Spleen (tissue), 11 donors: ENCODE data around the gene ATP10A. TPM values are rescaled to one million over a fixed set of nuclear protein-coding genes. Genes with fewer than 3 reads are reported as not detected.
"Not testable (repeated sequence)": the region's sequence is repeated elsewhere in the genome, so short reads cannot be mapped to it uniquely, and the experiment has no call there.

Experiments
- DNase-seq: peaks from one replicate; pipeline ENCODE4 v3.0.0-alpha.2; 2020
- H3K27ac ChIP-seq, 8 donors: fragments of 200-600 bp; sonication (generic) in 7 of 8; 1 replicate in 4 of 8; 2 replicates in 4 of 8; pipeline versions ENCODE4 v1.5.0 to v1.8.0; 2016 to 2021; ENCODE audit warnings: inconsistent platforms in 4 of 8, mild to moderate bottlenecking in 4 of 8, moderate library complexity in 1 of 8
- H3K27me3 ChIP-seq, 7 donors: fragments of 200-600 bp; sonication (generic) in 6 of 7; replicated peaks in 1 of 7; 1 replicate in 4 of 7; 2 replicates in 3 of 7; pipeline versions ENCODE4 v1.5.0 to v1.8.0; 2016 to 2021; ENCODE audit warnings: inconsistent platforms in 3 of 7, mild to moderate bottlenecking in 1 of 7
- H3K36me3 ChIP-seq, 6 donors: fragments of 200-600 bp; sonication (generic) in 5 of 6; 1 replicate in 4 of 6; 2 replicates in 2 of 6; pipeline versions ENCODE4 v1.5.0 to v1.8.0; 2016 to 2021; ENCODE audit warnings: inconsistent platforms in 2 of 6
- H3K4me1 ChIP-seq, 6 donors: fragments of 200-600 bp; sonication (generic) in 5 of 6; 1 replicate in 3 of 6; 2 replicates in 3 of 6; pipeline versions ENCODE4 v1.5.0 to v1.8.0; 2016 to 2021; ENCODE audit warnings: inconsistent platforms in 3 of 6
- H3K4me3 ChIP-seq, 8 donors: fragments of 200-600 bp; sonication (generic) in 7 of 8; 1 replicate in 4 of 8; 2 replicates in 4 of 8; pipeline versions ENCODE4 v1.5.0 to v1.8.0; 2016 to 2021; ENCODE audit warnings: inconsistent platforms in 4 of 8, mild to moderate bottlenecking in 4 of 8, moderate library complexity in 2 of 8
- H3K9me3 ChIP-seq, 8 donors: fragments of 200-600 bp; sonication (generic) in 7 of 8; 1 replicate in 4 of 8; 2 replicates in 4 of 8; pipeline versions ENCODE4 v1.5.0 to v1.8.0; 2016 to 2021; ENCODE audit warnings: inconsistent platforms in 4 of 8
- CTCF ChIP-seq, 11 experiments: fragments of 200-600 bp in 7 of 11; fragments of 450-650 bp in 4 of 11; sonication (generic) in 4 of 11; IDR thresholded peaks in 8 of 11; conservative IDR thresholded peaks in 3 of 11; 1 replicate in 7 of 11; 2 replicates in 4 of 11; pipeline versions ENCODE4 v1.4.0 to v1.8.0; 2016 to 2021; ENCODE audit warnings: antibody characterized with exemption in 11 of 11, inconsistent platforms in 4 of 11, mild to moderate bottlenecking in 1 of 11
- POLR2A ChIP-seq, 3 donors: fragments of 450-650 bp; IDR thresholded peaks; one replicate each; pipeline ENCODE4 v1.5.1; 2017; ENCODE audit warnings: antibody characterized with exemption in 3 of 3, mild to moderate bottlenecking in 1 of 3
- POLR2AphosphoS5 ChIP-seq, 3 donors: sonication (generic); formaldehyde crosslinking; IDR thresholded peaks; one replicate each; pipeline ENCODE4 v1.5.1; 2017; ENCODE audit warnings: antibody characterized with exemption in 3 of 3
- WGBS, 5 donors: extraction: QIAGEN DNeasy Blood & Tissue Kit in 3 of 5; methylation state at CpG; one replicate each; pipeline versions ENCODE4 v1.1.5 to v1.1.7; 2013 to 2018; 5-methylcytosine and 5-hydroxymethylcytosine counted together
- intact Hi-C: fragments of 100-400 bp; cut with DNase I; formaldehyde crosslinking; loops from one replicate; pipeline ENCODE4 v1.15.0; 2023; ENCODE audit warnings: low total_unique reads
- polyA plus RNA-seq, 3 donors: library from polyadenylated mRNA; stranded (reverse); fragments of 200-250 nt; gene quantifications; one replicate each; pipeline ENCODE4 v1.2.1, GENCODE V29; 2013
- total RNA-seq, 7 donors: library from RNA; depleted of rRNA in 3 of 7; stranded (reverse); fragments of >200 nt in 3 of 7; fragmentation: NEBNext Ultra II Directional in 4 of 7; extraction: Animal tissue kit (Norgen Biotek cat#: 25700) in 4 of 7; gene quantifications; one replicate each; pipeline versions ENCODE4 v1.1.0 to v1.2.1, GENCODE V29; 2016 to 2021
- donor health status: healthy with polysubstance abuse.
- donor health status: DM: no; HTN: no; CAD: no; lungs with moderate emphysema.
- donor health status: DM: no; HTN: no; CAD: no.
- donor health status: Bipolar disorder and iron deficiency.
- donor health status: healthy.
- donor health status: DM: no; HTN: no; CAD: no.
- donor health status: DM: yes; HTN: yes; CAD: no.

Gene ATP10A
- total and polyA plus RNA-seq, 10 donors = 0.54 to 8.6 (median 2.7) TPM

- intact Hi-C loops = no loop called here
- H3K27ac ChIP-seq = no peak overlapping the region
- 50 to 74% (median 60%) methylated on average over 5 of the region's 5 CpGs for WGBS, 5 donors
- no peaks in the 10 kb centered on the region for H3K9me3 ChIP-seq
- H3K4me1 ChIP-seq = no peaks in the 10 kb centered on the region
- no peaks in the 10 kb centered on the region for H3K36me3 ChIP-seq
- DNase-seq = no peak
- peaks cover 0 to 5% (median 0%) of the 10 kb centered on the region in 7 donors for H3K27me3 ChIP-seq
- no peak for TF ChIP-seq POLR2A (IDR thresholded peaks at IDR 0.05)
- no peak overlapping the region for H3K4me3 ChIP-seq
Observed at GRCh38 chr15:25884370-25884769, 21.2 kb upstream of the ATP10A start.

- WGBS, 5 donors = 51 to 87% (median 61%) methylated on average over 6 of the region's 6 CpGs
Observed at GRCh38 chr15:25883463-25884259, 20.5 kb upstream of the ATP10A start.

GRCh38 chr15:25882466-25882865 is 19.3 kb upstream of the ATP10A start:
- no peaks in the 10 kb centered on the region for H3K27me3 ChIP-seq
- intact Hi-C loops = no loop called here
- TF ChIP-seq POLR2AphosphoS5 (IDR thresholded peaks at IDR 0.05) = no peak
- no peak for TF ChIP-seq POLR2A (IDR thresholded peaks at IDR 0.05)
- TF ChIP-seq CTCF (IDR thresholded peaks at IDR 0.05 in 8 of 11, conservative IDR thresholded peaks at IDR 0.05 in 3 of 11) = no peak
- no peaks in the 10 kb centered on the region for H3K4me1 ChIP-seq
- no peak for DNase-seq
- no peak overlapping the region for H3K27ac ChIP-seq
- WGBS, 5 donors = 73 to 88% (median 82%) methylated on average over 2 of the region's 2 CpGs
- no peaks in the 10 kb centered on the region for H3K36me3 ChIP-seq
- H3K9me3 ChIP-seq = no peaks in the 10 kb centered on the region
- H3K4me3 ChIP-seq = no peak overlapping the region

More at GRCh38 chr15:25883463-25884259, 20.5 kb upstream of the ATP10A start:
- Histone ChIP-seq H3K9me3 (no peaks in the 10 kb centered on the region), H3K36me3 (no peaks in the 10 kb centered on the region), H3K4me1 (no peaks in the 10 kb centered on the region), H3K27me3 (no peaks in the 10 kb centered on the region), H3K27ac (no peak overlapping the region), H3K4me3 (no peak overlapping the region)
- DNase-seq = no peak
- TF ChIP-seq CTCF (IDR thresholded peaks at IDR 0.05 in 8 of 11, conservative IDR thresholded peaks at IDR 0.05 in 3 of 11) (no peak), POLR2A (IDR thresholded peaks at IDR 0.05) (no peak), POLR2AphosphoS5 (IDR thresholded peaks at IDR 0.05) (no peak)
- intact Hi-C loops = no loop called here

GRCh38 chr15:25880877-25881276 is 17.8 kb upstream of the ATP10A start:
- H3K27ac ChIP-seq, H3K4me1 ChIP-seq, H3K9me3 ChIP-seq, DNase-seq, H3K4me3 ChIP-seq, H3K36me3 ChIP-seq, intact Hi-C loops, H3K27me3 ChIP-seq: not testable (repeated sequence)
- whole genome bisulfite sequencing, 5 donors = 79 to 93% (median 80%) methylated on average over 6 of the region's 6 CpGs

GRCh38 chr15:25880411-25880810 is 17.3 kb upstream of the ATP10A start:
- 81 to 90% (median 88%) methylated on average over 1 of the region's 1 CpG for WGBS, 5 donors
- Histone ChIP-seq H3K9me3 (no peaks in the 10 kb centered on the region), H3K27me3 (no peaks in the 10 kb centered on the region), H3K27ac (no peak overlapping the region), H3K4me3 (no peak overlapping the region), H3K36me3 (no peaks in the 10 kb centered on the region), H3K4me1 (no peaks in the 10 kb centered on the region)
- intact Hi-C loops = no loop called here
- no peak for TF ChIP-seq CTCF (IDR thresholded peaks at IDR 0.05 in 8 of 11, conservative IDR thresholded peaks at IDR 0.05 in 3 of 11)
- TF ChIP-seq POLR2A (IDR thresholded peaks at IDR 0.05) = no peak
- no peak for TF ChIP-seq POLR2AphosphoS5 (IDR thresholded peaks at IDR 0.05)
- no peak for DNase-seq
